Vagina (tissue), 2 donors: ENCODE results near the gene CCDC87. TPM values are rescaled to one million over a fixed set of nuclear protein-coding genes. Genes with fewer than 3 reads are reported as not detected.
A peak's percentile ranks its signal among the peaks of the same experiment; 100 is the strongest.
"Not testable (repeated sequence)": the region's sequence is repeated elsewhere in the genome, so short reads cannot be mapped to it uniquely, and the experiment has no call there.

Experiments used
- DNase-seq, 2 donors: peaks; one replicate each; pipeline ENCODE4 v3.0.0-alpha.2; 2017; ENCODE audit errors: extremely low spot score in 2 of 2
- H3K27ac ChIP-seq: fragments of 200-600 bp; sonication (generic); one replicate; pipeline ENCODE4 v1.5.1; 2019
- H3K27me3 ChIP-seq: fragments of 200-600 bp; sonication (generic); one replicate; pipeline ENCODE4 v1.5.1; 2019
- H3K36me3 ChIP-seq, 2 donors: fragments of 200-600 bp; sonication (generic); one replicate each; pipeline ENCODE4 v1.5.1; 2017 to 2019
- H3K4me1 ChIP-seq: fragments of 200-600 bp; sonication (generic); one replicate; pipeline ENCODE4 v1.5.1; 2019
- H3K4me3 ChIP-seq, 2 donors: fragments of 200-600 bp; sonication (generic); 1 replicate in 1 of 2; 2 replicates in 1 of 2; pipeline ENCODE4 v1.5.1; 2016 to 2019
- H3K9me3 ChIP-seq: fragments of 200-600 bp; sonication (generic); one replicate; pipeline ENCODE4 v1.5.1; 2019
- POLR2A ChIP-seq, 2 donors: fragments of 450-650 bp; IDR thresholded peaks; one replicate each; pipeline ENCODE4 v1.6.1; 2017; ENCODE audit warnings: antibody characterized with exemption in 2 of 2, mild to moderate bottlenecking in 2 of 2, moderate library complexity in 2 of 2
- POLR2AphosphoS5 ChIP-seq, 2 donors: sonication (generic); formaldehyde crosslinking; IDR thresholded peaks; one replicate each; pipeline ENCODE4 v1.9.0; 2017; ENCODE audit warnings: antibody characterized with exemption in 2 of 2, mild to moderate bottlenecking in 2 of 2, low read depth in 1 of 2; ENCODE audit not compliant: insufficient read depth in 1 of 2
- intact Hi-C: fragments of 100-400 bp; cut with DNase I; formaldehyde crosslinking; loops from one replicate; pipeline ENCODE4 v1.15.1; 2023
- total RNA-seq: library from RNA; depleted of rRNA; stranded (reverse); fragments of >200 nt; gene quantifications from one replicate; pipeline ENCODE4 v1.2.3, GENCODE V29; 2016
- TF ChIP-seq, protein P1 (sequence below), 3 experiments: fragments of 450-650 bp in 2 of 3; fragments of 200-600 bp in 1 of 3; sonication (generic) in 1 of 3; IDR thresholded peaks; one replicate each; pipeline ENCODE4 v1.5.1; 2017 to 2019; ENCODE audit warnings: antibody characterized with exemption in 3 of 3, mild to moderate bottlenecking in 2 of 3, moderate library complexity in 2 of 3

CCDC87 gene
- total RNA-seq, 1 donor from 2014 or later, result 0.74 TPM

DNA sequence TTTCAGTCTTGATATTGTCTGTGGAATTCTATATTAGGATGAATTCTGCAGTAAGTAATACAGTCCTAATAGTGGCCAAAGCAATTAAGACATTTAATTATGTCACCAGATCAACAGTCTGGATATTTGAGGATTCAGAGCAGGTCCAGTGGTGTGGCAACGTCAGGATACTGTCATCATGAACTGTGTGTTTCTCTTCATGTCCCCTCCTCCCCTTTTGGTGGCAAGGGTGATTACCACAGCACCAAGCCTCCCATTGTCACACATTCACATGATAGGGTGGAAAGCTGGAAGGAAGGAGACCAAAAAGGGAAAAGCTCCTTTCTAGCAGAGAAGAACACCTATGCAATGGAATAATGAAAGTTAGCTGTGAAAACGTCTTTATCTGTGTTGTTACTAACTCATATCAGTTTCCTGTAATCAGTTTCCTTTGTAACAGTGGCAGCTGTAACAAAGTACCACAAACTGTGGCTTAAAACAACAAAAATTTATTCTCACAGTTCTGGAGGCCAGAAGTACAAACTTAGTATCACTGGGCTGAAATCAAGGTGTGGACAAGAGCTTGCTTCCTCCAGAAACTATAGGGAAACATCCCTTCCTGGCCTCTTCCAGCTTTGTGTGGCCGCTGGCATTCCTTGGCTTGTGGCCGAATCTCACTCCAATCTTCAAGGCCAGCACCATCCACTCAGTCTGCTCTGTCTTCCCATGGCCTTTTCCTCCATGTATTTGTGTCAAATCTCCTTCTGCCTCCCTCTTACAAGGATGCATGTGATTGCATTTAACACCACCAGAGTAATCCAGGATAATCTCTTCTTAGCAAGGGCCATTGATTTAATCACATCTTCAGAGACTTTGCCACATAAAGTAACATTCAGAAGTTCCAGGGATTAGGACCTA, 17.1 kb upstream of the CCDC87 start:
- TF ChIP-seq, protein P1, sequence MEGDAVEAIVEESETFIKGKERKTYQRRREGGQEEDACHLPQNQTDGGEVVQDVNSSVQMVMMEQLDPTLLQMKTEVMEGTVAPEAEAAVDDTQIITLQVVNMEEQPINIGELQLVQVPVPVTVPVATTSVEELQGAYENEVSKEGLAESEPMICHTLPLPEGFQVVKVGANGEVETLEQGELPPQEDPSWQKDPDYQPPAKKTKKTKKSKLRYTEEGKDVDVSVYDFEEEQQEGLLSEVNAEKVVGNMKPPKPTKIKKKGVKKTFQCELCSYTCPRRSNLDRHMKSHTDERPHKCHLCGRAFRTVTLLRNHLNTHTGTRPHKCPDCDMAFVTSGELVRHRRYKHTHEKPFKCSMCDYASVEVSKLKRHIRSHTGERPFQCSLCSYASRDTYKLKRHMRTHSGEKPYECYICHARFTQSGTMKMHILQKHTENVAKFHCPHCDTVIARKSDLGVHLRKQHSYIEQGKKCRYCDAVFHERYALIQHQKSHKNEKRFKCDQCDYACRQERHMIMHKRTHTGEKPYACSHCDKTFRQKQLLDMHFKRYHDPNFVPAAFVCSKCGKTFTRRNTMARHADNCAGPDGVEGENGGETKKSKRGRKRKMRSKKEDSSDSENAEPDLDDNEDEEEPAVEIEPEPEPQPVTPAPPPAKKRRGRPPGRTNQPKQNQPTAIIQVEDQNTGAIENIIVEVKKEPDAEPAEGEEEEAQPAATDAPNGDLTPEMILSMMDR (IDR thresholded peaks at IDR 0.05), result no peak
- TF ChIP-seq POLR2A (IDR thresholded peaks at IDR 0.05) (no peak), POLR2AphosphoS5 (IDR thresholded peaks at IDR 0.05; ENCODE audit: insufficient read depth in 1 of 2, low read depth in 1 of 2) (no peak)
- Histone ChIP-seq H3K4me1 (peaks cover 19% of the 10 kb centered on the region), H3K27me3 (no peaks in the 10 kb centered on the region), H3K9me3 (no peaks in the 10 kb centered on the region), H3K27ac (no peak overlapping the region), H3K4me3 (no peak overlapping the region), H3K36me3 (peaks cover 0 to 8% of the 10 kb centered on the region in 2 donors)
- intact Hi-C loops, result no loop called here
- no peak for DNase-seq

DNA sequence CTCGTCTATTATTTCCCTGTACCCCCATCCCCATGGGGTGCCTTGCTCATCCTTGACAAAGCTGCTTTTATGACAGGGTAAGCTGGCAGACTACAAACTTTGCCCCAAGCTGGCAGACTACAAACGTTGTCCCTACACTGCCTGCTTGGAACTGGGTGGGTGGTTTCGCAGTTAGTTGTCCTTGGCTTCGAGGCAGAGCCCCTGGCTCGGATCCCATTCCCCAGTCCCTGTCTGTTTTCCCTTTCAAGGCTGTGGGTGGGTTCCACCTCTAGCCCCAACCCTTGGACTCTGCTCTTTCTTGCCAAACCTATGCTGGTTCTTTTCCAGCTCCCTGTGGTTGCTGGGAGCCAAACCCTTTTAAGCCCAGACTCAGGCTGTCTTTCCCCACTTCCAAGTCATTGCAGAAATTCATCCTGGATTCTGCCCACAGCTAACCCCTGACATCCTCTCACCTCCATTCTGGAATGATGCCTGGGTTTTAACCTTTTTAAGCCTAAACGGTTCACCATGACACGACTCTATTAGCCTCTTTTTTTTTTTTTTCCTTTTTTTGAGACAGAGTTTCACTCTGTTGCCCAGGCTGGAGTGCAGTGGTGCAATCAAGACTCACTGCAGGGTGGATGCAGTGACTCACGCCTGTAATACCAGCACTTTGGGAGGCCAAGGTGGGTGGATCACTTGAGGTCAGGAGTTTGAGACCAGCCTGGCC, 14.4 kb upstream of the CCDC87 start:
- TF ChIP-seq POLR2AphosphoS5 (IDR thresholded peaks at IDR 0.05; ENCODE audit: insufficient read depth in 1 of 2, low read depth in 1 of 2) (peak in 1 of 2 donors; percentile 13), POLR2A (IDR thresholded peaks at IDR 0.05) (no peak)
- Histone ChIP-seq H3K27me3 (no peaks in the 10 kb centered on the region), H3K9me3 (no peaks in the 10 kb centered on the region), H3K27ac (peak overlapping the region; percentile 43), H3K4me3 (no peak overlapping the region), H3K36me3 (peaks cover 0 to 8% of the 10 kb centered on the region in 2 donors), H3K4me1 (peaks cover 18% of the 10 kb centered on the region)
- no peak for DNase-seq
- intact Hi-C loops, result no loop called here

DNA sequence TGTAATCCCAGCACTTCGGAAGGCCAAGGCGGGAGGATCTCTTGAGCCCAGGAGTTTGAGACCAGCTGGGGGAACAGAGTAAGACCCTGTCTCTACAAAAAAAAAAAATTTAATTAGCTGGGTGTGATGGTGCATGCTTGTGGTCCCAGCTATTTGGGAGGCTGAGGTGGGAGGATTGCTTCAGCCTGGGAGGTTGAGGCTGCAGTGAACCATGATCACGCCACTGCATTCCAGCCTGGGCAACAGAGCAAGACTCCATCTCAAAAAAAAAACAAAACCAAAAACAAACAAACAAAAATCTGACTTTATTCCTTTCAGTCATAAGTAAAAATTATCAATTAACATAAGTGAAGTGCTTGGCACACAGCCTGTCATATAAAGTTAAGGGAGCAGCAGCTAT, 13.7 kb upstream of the CCDC87 start:
- intact Hi-C loops, DNase-seq, H3K27me3 ChIP-seq, H3K9me3 ChIP-seq, H3K36me3 ChIP-seq, H3K4me3 ChIP-seq: not testable (repeated sequence)
- Histone ChIP-seq H3K27ac (peak overlapping the region; percentile 43), H3K4me1 (peaks cover 18% of the 10 kb centered on the region)

DNA sequence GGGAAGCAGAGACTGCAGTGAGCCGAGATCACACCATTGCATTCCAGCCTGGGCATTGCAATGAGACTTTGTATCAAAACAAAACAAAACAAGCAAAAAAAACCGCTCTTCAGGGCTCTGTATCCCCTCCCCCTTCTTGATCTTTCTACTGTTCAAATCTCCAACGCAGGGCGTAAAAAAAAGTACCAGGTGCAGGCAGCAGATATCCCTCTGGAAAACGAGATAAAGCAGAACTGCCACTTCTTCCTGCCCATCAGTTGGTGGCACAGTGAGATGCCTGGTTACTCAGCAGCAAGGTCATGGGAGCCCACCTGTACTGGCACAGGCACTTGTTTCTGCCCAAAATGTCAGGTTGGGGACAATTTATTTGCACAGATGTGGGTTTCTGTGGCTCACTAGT, 11.3 kb upstream of the CCDC87 start:
- Histone ChIP-seq H3K27ac (no peak overlapping the region), H3K4me1 (peaks cover 18% of the 10 kb centered on the region), H3K27me3 (no peaks in the 10 kb centered on the region), H3K9me3 (no peaks in the 10 kb centered on the region), H3K36me3 (peaks cover 0 to 22% of the 10 kb centered on the region in 2 donors), H3K4me3 (no peak overlapping the region)
- DNase-seq, result no peak
- TF ChIP-seq POLR2A (IDR thresholded peaks at IDR 0.05) (no peak), POLR2AphosphoS5 (IDR thresholded peaks at IDR 0.05; ENCODE audit: insufficient read depth in 1 of 2, low read depth in 1 of 2) (no peak)
- TF ChIP-seq, protein P1 (IDR thresholded peaks at IDR 0.05), result no peak
- intact Hi-C loops, result no loop called here

DNA sequence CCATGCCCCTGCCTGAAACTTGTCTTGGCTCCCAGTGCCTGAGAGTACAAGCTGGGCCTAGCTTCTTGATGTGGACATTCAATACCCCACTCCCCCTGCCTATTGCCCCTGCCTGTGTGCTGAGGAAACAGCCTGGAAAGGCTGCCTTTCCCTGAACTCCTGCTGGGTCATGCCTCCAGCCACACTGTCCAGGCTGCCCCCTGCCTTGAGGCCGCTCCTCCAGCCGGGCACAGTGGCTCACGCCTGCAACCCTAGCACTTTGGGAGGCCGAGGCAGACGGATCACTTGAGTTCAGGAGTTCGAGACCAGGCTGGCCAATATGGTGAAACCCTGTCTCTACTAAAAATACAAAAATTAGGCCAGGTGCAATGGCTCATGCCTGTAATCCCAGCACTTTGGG, 10.2 kb upstream of the CCDC87 start:
- H3K27ac ChIP-seq, result no peak overlapping the region
- intact Hi-C loops, result no loop called here

More for the DNA sequence above, 10.2 kb upstream of the CCDC87 start:
- peaks cover 0 to 25% of the 10 kb centered on the region in 2 donors for H3K36me3 ChIP-seq
- H3K9me3 ChIP-seq, result no peaks in the 10 kb centered on the region
- H3K4me1 ChIP-seq, result peaks cover 14% of the 10 kb centered on the region
- no peak overlapping the region for H3K4me3 ChIP-seq
- no peaks in the 10 kb centered on the region for H3K27me3 ChIP-seq
- TF ChIP-seq POLR2AphosphoS5 (IDR thresholded peaks at IDR 0.05; ENCODE audit: insufficient read depth in 1 of 2, low read depth in 1 of 2), result no peak
- TF ChIP-seq, protein P1 (IDR thresholded peaks at IDR 0.05), result no peak
- no peak for DNase-seq
